ENCODE results near the gene GLCE.

The GLCE gene

GRCh38 chr15:69277316-69277715 lies 116.9 kb downstream of the GLCE start:
- H3K4me3 ChIP-seq (ENCODE audit: low read depth, low read length): no peak overlapping the region
- in situ Hi-C loops (cut with HindIII; ENCODE audit: low sequenced_read_pairs): no loop called here
- no peak for DNase-seq (ENCODE audit: low read depth, low spot score)
- TF ChIP-seq CTCF (IDR thresholded peaks at IDR 0.05; ENCODE audit: low read depth, low read length): no peak

DNA sequence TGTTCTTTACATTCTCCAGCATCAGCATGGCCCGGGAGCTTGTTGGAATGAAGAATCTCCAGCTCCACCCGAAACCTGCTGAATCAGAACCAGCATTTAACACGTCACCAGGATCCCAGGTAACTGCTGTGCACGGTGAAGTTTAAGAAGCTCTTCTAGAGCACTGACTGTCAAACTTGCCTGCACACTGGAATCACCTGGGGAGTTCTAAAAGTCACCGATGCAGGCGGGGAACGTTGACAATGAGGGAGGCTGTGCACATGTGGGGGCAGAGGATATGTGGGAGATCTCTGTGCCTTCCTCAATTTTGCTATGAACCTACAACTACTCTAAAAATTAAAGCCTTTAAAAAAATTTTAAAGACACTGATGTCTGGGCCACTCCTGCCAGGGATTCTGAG lies 119.2 kb downstream of the GLCE start:
- DNase-seq (ENCODE audit: low read depth, low spot score): no peak
- in situ Hi-C loops (cut with HindIII; ENCODE audit: low sequenced_read_pairs): no loop called here
- no peak for TF ChIP-seq CTCF (IDR thresholded peaks at IDR 0.05; ENCODE audit: low read depth, low read length)
- H3K4me3 ChIP-seq (ENCODE audit: low read depth, low read length): no peak overlapping the region

DNA sequence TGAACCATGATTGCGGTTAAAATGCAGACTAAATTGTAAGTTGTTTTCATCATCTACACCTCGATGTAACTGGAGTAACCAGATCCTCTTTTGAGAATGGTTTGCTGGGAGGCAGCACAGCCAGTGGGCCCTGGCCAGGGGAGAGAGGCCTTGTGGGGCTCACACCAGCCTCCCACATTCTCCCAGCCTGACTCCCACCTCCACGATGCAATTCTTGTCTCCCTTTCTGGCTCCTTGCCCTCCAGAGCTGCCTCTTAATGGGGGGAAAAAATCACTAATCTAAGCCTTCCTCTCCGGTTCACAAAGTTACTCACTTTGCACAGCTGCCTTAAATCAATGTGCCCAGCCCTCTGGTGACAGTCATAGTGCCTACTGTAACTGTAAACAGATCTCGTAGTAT lies 120.3 kb downstream of the GLCE start:
- in situ Hi-C loops (cut with HindIII; ENCODE audit: low sequenced_read_pairs): no loop called here
- DNase-seq (ENCODE audit: low read depth, low spot score): no peak
- no peak for TF ChIP-seq CTCF (IDR thresholded peaks at IDR 0.05; ENCODE audit: low read depth, low read length)
- H3K4me3 ChIP-seq (ENCODE audit: low read depth, low read length): no peak overlapping the region

GRCh38 chr15:69282104-69282743 lies 121.8 kb downstream of the GLCE start:
- no peak for TF ChIP-seq CTCF (IDR thresholded peaks at IDR 0.05; ENCODE audit: low read depth, low read length)
- DNase-seq (ENCODE audit: low read depth, low spot score): no peak
- in situ Hi-C loops (cut with HindIII; ENCODE audit: low sequenced_read_pairs): no loop called here
- no peak overlapping the region for H3K4me3 ChIP-seq (ENCODE audit: low read depth, low read length)

DNA sequence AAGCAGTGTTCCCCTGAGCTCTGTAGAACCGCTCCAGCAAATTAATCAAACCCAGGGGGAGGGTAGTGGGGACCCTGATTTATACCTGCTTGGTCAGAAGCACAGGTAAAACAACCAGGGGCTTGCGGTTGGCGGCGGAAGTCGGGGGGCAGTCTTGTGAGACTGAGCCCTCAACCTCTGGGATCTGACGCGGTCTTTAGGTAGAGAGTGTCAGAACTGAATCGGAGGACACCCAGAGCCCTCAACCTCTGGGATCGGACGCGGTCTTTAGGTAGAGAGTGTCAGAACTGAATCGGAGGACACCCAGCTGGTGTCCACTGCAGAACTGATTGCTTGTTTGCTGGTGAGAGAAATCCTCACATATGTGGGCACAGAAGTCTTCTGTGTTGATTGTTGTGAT lies 125.4 kb downstream of the GLCE start:
- H3K4me3 ChIP-seq (ENCODE audit: low read depth, low read length): no peak overlapping the region
- in situ Hi-C loops (cut with HindIII; ENCODE audit: low sequenced_read_pairs): no loop called here

GRCh38 chr15:69288011-69288410 lies 127.6 kb downstream of the GLCE start:
- no peak for TF ChIP-seq CTCF (IDR thresholded peaks at IDR 0.05; ENCODE audit: low read depth, low read length)
- in situ Hi-C loops (cut with HindIII; ENCODE audit: low sequenced_read_pairs): no loop called here
- DNase-seq (ENCODE audit: low read depth, low spot score): no peak
- H3K4me3 ChIP-seq (ENCODE audit: low read depth, low read length): no peak overlapping the region

More for the DNA sequence above, 125.4 kb downstream of the GLCE start:
- no peak for DNase-seq (ENCODE audit: low read depth, low spot score)
- TF ChIP-seq CTCF (IDR thresholded peaks at IDR 0.05; ENCODE audit: low read depth, low read length): no peak
